SIG-M5 treated with dmso at 0.1 percent for 504 hours (cell line): Measurements from ENCODE around the gene CHCHD10.

Experiments used
- DNase-seq: peaks from one replicate; lab custom pipeline; 2025; ENCODE audit not compliant: unreplicated experiment; lab: John Stamatoyannopoulos, UW

The CHCHD10 gene

GRCh38 chr22:23787910-23788309 is 20.1 kb upstream of the CHCHD10 start:
- no peak for DNase-seq

- no peak for DNase-seq
These were observed 19.8 kb upstream of the CHCHD10 start for GRCh38 chr22:23787600-23787896.

DNA sequence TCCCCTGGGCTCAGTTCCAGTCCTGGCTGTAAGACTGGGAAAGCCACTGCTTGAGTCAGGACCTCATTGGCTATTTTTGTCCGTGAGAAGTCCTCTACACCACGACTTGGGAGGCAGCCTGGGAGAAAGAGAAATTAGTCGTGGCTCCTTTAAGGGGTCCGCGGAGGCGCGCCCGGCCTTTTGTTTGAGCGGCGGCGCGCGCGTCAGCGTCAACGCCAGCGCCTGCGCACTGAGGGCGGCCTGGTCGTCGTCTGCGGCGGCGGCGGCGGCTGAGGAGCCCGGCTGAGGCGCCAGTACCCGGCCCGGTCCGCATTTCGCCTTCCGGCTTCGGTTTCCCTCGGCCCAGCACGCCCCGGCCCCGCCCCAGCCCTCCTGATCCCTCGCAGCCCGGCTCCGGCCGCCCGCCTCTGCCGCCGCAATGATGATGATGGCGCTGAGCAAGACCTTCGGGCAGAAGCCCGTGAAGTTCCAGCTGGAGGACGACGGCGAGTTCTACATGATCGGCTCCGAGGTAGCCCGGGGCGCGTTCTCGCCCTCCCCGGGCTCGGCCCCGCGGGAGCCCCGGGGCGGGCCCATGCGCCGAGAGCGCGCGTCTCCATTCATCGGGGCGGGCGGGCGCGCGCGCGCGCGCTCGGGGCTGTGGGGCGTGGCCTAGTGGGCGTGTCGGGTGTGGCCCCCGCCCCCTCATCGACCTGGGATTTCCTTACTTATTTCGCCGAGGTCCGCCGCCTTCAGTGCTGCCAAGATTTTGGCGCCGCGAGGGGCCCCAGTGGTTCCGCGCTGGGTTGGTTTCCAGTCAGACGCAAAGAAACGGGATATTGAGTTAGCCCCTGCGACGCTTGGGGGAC is 19.2 kb upstream of the CHCHD10 start, which contains the start of gene SMARCB1:
Gene SMARCB1 (plus strand): TSS at position 215 of the 848 bp plus-strand sequence. CDS start 204 bp downstream, at position 419.
- DNase-seq = peak; percentile 83

DNA sequence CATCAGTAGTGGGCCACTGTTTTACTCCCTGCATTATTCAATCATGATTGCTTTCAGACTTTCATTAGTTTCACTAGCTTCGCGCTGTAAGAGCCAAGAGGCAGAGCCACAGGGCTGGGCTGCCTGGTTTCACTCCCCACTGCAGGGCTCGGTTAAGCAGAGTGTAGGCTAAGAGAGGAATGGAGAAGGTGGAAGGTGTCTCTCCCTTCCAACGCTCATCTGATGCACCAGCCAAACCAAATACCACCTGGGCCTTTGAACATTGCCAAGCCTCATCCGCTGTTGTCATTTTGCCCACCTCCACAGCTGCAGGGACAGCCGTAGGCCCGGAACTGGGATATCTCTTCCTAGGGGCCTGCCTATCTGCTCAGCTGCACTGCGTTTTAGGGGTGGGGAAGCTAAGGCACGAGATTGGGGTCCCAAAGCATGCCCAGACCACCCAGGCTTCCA is 18.5 kb upstream of the CHCHD10 start:
- no peak for DNase-seq

DNA sequence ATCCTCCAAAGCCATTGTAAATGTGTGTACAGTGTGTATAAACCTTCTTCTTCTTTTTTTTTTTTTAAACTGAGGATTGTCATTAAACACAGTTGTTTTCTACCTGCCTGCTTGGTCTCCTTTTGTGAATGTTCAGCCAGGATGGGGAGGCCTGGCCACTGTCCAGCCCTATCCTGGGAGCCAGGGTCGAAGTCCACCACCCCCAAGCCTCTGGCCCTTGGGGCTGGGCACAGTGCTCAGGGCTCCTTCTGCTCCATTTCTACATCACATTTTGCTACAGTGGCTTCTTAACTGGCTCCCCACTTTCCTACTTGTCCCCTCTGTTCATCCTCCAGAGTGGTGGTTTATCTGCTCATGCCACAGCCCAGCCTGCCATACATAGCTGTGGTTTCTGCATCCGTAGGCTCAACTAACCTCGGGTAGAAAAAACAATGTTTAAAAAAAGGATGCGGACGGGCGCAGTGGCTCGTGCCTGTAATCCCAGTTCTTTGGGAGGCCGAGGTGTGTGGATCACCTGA is 16.5 kb upstream of the CHCHD10 start:
- DNase-seq = no peak

DNA sequence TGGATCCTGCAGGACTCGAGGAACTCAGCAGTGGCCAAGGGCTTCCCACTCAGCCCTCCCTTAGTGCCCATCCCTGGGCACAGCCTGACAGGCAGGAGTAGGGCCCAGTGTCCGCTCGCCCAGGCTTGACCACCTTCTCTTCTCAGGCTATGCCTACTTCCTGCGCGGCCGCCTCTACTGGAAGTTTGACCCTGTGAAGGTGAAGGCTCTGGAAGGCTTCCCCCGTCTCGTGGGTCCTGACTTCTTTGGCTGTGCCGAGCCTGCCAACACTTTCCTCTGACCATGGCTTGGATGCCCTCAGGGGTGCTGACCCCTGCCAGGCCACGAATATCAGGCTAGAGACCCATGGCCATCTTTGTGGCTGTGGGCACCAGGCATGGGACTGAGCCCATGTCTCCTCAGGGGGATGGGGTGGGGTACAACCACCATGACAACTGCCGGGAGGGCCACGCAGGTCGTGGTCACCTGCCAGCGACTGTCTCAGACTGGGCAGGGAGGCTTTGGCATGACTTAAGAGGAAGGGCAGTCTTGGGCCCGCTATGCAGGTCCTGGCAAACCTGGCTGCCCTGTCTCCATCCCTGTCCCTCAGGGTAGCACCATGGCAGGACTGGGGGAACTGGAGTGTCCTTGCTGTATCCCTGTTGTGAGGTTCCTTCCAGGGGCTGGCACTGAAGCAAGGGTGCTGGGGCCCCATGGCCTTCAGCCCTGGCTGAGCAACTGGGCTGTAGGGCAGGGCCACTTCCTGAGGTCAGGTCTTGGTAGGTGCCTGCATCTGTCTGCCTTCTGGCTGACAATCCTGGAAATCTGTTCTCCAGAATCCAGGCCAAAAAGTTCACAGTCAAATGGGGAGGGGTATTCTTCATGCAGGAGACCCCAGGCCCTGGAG is 15.7 kb upstream of the CHCHD10 start:
- no peak for DNase-seq

DNA sequence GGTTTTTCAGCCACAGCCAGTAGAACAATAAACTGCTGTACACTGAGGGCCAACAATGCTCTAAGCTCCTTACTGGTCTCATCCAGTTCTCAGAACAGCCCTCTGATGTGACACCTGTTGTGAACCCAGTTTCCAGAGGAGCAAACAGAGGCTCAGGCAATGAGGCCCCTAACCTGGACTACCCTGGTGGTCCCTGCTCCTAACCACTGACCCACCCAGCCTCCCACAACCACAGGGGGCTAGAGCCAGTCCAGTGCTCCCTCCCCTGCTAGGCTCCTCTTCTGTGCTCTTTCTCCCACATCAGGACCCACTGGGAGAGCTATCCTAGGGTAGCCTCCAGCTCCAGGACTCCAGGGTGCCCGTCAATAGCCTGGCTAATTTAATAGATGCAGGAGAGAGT is 14.9 kb upstream of the CHCHD10 start:
- no peak for DNase-seq

DNA sequence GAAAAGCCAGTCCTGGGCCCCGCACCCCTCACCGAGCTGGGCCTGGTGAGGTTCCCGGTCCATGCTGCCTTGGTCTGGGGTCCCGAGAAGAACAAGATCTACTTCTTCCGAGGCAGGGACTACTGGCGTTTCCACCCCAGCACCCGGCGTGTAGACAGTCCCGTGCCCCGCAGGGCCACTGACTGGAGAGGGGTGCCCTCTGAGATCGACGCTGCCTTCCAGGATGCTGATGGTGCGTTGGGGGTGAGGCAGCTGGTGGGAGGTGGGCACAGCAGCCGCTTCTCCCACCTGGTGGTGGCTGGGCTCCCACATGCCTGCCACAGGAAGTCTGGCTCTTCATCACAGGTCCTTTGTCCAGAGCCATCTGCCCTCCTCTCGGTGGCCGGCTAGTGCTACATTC is 14.5 kb upstream of the CHCHD10 start:
- no peak for DNase-seq

DNA sequence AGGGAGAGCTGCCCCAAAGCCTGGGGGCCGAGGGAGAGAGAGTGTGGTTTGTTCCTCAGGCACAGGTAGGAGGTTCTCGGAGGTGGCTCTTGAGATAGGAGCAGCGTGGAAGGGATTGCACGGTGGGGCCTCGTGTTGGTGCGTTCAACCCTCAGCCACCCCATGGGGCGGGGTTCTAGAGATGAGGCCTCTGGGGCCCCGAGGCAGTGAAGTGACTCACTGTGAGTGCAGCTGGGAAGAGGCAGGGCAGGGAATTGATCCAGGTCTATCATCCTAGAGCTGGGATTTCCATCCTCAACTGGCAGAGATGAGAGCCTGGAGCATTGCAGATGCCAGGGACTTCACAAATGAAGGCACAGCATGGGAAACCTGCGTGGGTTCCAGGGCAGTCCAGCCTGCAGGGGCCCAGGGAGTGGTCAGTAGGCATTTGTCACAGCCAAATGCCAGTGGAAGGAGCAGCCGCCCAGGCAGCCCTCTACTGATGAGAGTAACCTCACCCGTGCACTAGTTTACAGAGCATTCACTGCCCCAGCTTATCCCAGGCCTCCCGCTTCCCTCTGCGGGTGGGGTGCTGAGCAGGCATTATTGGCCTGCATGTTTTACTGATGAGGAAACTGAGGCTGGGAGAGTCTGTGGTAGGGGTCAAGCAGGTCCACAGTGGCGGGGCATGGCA is 13.9 kb upstream of the CHCHD10 start:
- DNase-seq = no peak

DNA sequence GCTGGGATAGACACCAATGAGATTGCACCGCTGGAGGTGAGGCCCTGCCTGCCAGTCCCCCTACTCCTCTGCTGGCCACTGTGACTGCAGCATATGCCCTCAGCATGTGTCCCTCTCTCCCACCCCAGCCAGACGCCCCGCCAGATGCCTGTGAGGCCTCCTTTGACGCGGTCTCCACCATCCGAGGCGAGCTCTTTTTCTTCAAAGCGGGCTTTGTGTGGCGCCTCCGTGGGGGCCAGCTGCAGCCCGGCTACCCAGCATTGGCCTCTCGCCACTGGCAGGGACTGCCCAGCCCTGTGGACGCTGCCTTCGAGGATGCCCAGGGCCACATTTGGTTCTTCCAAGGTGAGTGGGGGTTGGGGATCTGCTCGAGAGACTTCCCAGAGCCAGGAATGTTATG is 13.3 kb upstream of the CHCHD10 start:
- no peak for DNase-seq

GRCh38 chr22:23780146-23780748 is 12.5 kb upstream of the CHCHD10 start:
- no peak for DNase-seq

DNA sequence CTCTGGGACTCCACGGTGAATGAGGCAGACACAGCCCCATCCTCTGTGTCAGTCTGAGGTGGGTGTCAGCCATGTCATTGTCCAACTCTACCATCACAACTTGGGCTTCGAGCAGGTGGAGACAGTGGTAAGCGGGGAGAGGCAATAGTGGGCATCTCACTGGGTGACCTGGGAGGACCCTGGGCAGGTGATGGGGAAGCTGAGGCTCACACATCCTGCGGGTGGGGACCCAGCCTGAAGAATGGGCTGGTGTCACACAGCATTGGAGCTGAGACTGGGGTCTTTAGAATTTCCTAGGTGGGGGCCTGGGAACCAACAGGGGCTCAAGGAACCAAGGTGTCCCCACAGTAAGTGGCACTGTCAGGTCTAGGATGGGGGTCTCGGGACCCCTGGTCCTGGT is 12.0 kb upstream of the CHCHD10 start:
- DNase-seq = no peak

- DNase-seq = no peak
These were observed 11.3 kb upstream of the CHCHD10 start for GRCh38 chr22:23779083-23779482.

GRCh38 chr22:23778577-23778900 is 10.8 kb upstream of the CHCHD10 start:
- no peak for DNase-seq

- DNase-seq = no peak
These were observed 10.2 kb upstream of the CHCHD10 start for GRCh38 chr22:23777776-23778576.

GRCh38 chr22:23775779-23776375 is 8.1 kb upstream of the CHCHD10 start:
- DNase-seq = no peak

- DNase-seq = no peak
These were observed 7.2 kb upstream of the CHCHD10 start for GRCh38 chr22:23774922-23775436.

DNA sequence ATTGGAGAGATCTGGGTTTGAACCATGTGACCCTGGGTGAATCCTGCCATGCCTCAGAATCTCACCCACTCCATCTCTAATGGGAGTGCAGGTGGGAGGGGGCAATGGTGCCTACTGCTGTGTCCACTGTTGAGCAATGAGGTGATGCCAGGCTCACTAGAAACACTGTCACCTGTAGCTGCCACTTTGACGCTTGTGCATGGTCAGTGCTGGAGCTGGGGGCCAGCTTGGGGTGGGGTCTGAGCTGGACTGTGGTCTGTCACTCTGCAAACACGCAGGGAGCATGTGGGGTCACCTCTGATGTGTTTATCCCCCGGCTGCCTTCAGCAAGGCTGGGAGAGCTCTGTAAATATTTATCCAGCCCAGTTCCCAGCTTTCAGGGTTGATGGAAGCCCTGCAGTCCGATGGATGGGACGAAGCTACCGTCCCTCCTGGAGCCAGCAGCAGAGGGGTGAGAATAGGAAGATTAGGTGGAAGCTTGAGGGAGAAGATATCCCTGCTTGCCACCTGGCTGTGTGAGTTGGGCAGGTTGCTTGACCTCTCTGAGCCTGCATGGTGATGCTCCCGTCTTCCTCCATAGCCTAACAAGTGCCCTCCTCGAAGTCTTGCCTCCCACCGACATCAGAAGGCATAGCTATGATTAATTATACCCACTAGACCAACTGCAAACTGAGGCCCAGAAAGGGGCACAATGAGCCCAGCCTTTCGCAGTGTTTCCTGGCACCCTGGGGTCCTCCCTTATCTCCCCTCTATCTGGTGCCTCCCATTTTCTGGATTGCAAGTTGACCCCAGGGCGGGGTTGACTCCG is 6.5 kb upstream of the CHCHD10 start:
- no peak for DNase-seq
